GM18517 (cell line): ENCODE measurements around the gene HERC3.

Experiments used
- ATAC-seq: cut with Tn5 transposase; IDR thresholded peaks from one replicate; pipeline ENCODE4 v1.9.1; 2021; ENCODE audit warnings: mild to moderate bottlenecking, moderate library complexity; ENCODE audit not compliant: unreplicated experiment

The HERC3 gene

DNA sequence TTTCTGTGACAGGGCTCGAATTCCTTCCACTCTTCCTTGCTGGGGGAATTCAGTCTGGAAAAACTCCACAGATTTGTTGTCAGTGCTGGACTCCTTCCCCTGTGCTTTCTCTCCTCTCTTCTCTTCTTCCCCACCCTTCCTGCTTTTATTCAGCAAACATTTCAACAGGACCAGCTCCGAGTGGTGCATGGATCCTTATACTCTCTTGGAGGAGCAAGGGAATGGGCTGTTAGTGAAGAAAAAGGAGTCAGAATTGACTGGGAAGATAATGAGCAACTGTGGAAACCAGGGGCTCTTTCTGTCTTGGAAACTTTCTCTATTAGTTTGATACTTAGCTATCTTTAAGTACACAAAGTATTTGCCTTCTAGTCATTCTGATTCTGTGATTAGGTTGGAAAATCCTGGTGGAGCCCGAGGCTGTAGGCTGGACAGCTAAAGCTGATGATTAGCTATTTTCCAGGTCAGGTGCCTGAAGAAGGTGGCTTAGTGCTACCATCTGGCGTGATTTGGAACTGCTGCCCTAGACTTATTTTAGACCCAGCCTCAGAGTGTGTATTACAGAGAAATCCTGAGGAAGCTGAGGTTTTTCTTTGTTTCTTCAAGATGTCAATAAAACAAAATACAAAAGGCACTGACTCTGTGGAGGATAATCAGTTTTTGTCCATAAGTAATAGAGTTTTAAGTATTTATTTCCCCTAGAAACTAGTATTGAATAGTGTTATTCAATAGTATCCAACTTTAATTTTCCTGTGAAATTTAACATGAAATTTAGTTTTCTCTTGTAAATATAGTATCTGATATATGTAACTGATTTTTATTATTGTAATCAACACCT, 67.0 kb downstream of the HERC3 start:
- peak; percentile 82 for ATAC-seq

- ATAC-seq: peak; percentile 12
Measured at GRCh38 chr4:88659890-88660208, 67.6 kb downstream of the HERC3 start.

GRCh38 chr4:88660446-88661294, 68.4 kb downstream of the HERC3 start:
- no peak for ATAC-seq

DNA sequence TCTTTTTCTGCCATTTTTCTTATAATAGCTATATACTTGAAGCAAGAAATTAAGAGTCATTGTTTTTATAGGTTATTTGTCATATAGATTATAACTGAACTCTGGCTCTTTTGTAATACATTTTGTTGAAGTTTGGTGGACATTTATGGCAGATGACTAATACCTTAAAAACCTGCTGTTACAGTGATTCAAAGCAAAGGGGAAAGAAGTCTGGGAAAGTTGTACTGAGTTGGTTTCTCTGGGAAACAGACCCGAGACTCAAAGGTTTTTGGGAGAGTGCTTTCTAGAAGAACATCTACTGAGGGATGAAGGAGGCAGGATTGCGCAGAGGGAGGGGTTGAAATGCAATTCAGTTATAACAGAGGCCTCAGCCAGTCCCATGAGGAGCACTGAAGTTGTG, 69.5 kb downstream of the HERC3 start:
- no peak for ATAC-seq

GRCh38 chr4:88672987-88673386, 80.7 kb downstream of the HERC3 start:
- ATAC-seq: peak; percentile 49

GRCh38 chr4:88673886-88674285, 81.6 kb downstream of the HERC3 start:
- no peak for ATAC-seq

- ATAC-seq: no peak
Measured at GRCh38 chr4:88674565-88674964, 82.3 kb downstream of the HERC3 start.

DNA sequence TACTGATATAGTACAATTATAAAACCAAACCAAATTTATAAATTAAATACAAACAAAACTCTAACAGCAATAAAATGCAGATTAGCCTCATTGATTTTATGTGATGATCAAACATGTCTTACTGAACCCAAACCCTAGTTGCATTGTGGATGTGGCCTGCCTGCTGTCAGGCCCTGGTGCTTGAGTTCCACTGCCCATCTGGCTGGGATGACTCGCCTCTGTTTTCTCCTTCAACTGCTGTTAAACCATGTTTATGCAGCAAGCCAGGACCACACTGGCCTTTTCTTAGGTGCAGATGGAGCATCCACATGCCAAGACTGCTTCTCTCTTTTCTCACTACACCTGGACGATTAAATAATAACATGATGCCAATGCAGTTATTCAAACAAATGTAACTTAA, 82.7 kb downstream of the HERC3 start:
- ATAC-seq: no peak

- ATAC-seq: no peak
Measured at GRCh38 chr4:88675543-88675942, 83.3 kb downstream of the HERC3 start.

DNA sequence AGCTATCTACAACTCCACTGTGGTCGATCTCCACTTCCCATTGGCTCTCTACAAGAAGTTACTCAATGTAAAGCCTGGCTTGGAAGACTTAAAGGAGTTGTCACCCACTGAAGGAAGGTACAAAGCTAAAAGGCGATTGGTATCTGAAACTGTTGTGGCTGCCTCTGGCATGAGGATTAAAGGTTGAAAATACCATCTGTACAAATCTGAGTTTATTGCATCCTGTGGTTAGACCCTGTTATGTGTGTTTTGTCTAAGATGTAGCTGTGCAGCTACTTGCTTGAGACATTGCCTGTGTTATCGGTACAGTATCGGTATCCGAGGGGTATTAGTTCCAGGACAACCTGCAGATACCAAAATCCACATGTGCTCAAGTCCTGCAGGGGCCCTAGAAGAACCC, 88.9 kb downstream of the HERC3 start:
- no peak for ATAC-seq

GRCh38 chr4:88690355-88690754, 98.1 kb downstream of the HERC3 start:
- ATAC-seq: no peak

DNA sequence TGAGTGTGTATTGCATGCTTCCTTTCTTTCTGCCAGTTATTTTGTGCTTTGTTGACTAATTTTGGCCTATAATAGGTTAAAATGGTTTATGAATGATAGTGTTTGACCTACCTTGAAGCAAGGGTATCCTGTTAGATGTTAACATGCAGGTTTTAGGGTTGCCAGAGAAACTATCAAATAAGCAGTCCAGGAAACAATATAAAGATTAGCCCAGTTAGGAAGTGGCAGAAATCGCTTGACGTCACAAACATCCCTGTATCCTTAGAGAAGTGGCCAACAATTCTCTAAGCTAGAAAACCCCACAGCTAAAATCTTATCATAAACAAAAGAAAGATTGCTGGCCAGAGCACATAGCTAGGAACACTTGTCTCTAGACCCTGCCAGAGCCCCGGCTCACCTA, 101.5 kb downstream of the HERC3 start:
- ATAC-seq: no peak

DNA sequence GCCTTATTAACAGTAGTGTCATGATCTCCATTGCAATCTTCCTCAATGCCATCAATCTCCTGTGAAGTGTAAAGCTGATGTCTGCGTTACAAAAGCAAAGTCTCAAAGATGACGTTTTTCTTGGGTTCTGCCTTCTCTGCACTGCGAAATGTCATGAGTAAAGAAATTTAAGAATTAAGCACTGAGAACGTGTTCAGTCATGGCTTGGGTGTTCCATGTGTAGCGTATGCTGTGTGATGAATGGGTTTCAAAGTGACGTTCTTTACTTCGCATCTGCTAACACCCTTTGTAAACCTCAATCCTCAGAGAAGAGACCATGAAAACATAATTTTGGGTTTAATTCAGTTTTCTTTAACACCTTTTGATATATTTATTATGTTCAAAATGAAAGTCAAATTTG, 104.3 kb downstream of the HERC3 start:
- ATAC-seq: no peak

DNA sequence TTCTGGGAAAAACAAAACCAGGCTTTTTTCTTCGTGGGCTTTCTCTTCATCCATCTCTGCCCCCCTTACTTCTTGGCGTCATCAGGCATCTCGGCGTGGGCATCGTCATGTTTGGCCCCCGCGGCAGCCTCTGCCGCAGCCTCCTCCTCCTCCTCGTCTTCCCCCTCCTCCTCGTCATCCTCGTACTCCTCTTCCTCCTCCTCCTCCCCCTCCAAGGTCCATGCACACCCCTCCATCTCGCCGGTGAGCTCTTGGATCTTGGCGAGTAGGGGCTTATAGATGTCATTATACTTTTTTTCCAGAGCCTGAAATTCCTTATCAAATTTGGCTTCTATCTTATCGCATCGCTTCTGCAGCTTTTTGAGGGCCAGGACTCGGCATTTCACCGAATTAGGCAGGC, 104.9 kb downstream of the HERC3 start:
- no peak for ATAC-seq

GRCh38 chr4:88697588-88698329, 105.5 kb downstream of the HERC3 start, which contains the start of gene NAP1L5:
Gene NAP1L5 (minus strand): TSS chr4:88697829. CDS start chr4:88697754, 75 bp downstream.
- peak; percentile 85 for ATAC-seq

DNA sequence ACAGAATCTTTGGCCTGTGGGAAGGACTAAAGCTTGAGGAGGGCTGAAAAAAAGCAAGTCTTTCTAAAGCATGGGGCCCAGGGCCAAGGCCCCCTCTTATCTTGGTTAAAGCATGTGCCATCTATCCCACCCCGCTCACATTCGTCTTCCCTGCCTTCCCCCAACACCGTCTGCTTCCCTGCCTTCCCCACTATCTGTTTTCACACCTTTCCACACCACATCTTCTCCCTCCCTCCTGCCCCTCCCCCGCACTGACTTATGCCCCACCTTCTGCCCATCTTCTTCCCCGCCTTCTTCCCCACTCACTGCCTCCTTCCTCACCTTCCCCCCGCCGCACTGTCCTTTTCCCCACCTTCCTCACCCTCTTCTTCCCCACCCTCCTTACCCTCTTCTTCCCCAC, 106.2 kb downstream of the HERC3 start:
- ATAC-seq: no peak

- no peak for ATAC-seq
Measured at GRCh38 chr4:88702782-88703181, 110.5 kb downstream of the HERC3 start.

GRCh38 chr4:88705223-88705622, 112.9 kb downstream of the HERC3 start:
- no peak for ATAC-seq

GRCh38 chr4:88705805-88706492, 113.7 kb downstream of the HERC3 start:
- ATAC-seq: no peak

- ATAC-seq: no peak
Measured at GRCh38 chr4:88706574-88706973, 114.3 kb downstream of the HERC3 start.

DNA sequence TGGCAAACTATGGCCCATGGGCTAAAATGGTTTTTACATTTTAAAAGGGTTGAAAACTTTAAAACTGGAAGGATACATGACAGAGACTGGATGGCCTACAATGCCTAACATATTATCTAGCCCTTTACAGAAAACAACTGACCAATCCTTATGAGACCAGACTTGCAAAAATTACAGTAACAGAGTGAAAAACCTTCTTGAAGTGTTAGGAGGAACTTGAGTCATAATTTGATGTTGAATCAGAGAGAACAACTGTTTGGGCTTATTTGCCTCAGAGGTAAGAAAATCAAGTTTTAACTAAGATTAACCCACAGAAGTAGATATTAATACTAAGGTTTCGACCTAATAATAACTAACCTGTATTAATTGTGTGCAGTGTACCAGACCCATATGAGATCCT, 117.7 kb downstream of the HERC3 start:
- ATAC-seq: no peak
